ENCODE measurements around the gene ARHGAP33.

ARHGAP33 gene

DNA sequence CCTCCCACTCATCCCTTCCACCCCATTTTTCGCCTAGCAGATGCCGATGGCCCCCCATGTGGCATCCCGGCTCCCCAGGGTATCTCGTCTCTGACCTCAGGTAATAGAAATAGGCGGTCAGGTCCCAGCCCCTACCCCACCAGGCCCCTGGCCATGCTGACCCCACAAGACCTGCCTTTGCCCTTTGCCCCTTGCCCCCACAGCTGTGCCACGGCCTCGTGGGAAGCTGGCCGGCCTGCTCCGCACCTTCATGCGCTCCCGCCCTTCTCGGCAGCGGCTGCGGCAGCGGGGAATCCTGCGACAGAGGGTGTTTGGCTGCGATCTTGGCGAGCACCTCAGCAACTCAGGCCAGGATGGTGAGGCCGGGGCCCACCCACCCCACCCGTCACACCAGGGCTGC, 5.4 kb downstream of the ARHGAP33 start:
- peaks cover 7% of the 10 kb centered on the region for H3K4me1 ChIP-seq (ENCODE audit: low read depth, poor library complexity, severe bottlenecking)
- H3K79me2 ChIP-seq (ENCODE audit: insufficient read depth, low read depth) = 0 out of 2 replicates have a peak, but pooled peaks cover 8% of the 10 kb centered on the region
- H3K27me3 ChIP-seq (ENCODE audit: insufficient read depth, low read depth) = no peaks in the 10 kb centered on the region
- H3K4me2 ChIP-seq = no peak overlapping the region
- H3K27ac ChIP-seq = no peak overlapping the region
- H2AFZ ChIP-seq (ENCODE audit: low read depth) = no peak overlapping the region
- H3K9ac ChIP-seq = no peak overlapping the region
- no peak overlapping the region for H3K4me3 ChIP-seq (IDR thresholded peaks at IDR 0.05; ENCODE audit: insufficient read depth, low read depth, low read length)
- no peaks in the 10 kb centered on the region for H4K20me1 ChIP-seq (ENCODE audit: insufficient read depth)
- H3K36me3 ChIP-seq (ENCODE audit: insufficient read depth) = no peaks in the 10 kb centered on the region
- TF ChIP-seq, protein P1, sequence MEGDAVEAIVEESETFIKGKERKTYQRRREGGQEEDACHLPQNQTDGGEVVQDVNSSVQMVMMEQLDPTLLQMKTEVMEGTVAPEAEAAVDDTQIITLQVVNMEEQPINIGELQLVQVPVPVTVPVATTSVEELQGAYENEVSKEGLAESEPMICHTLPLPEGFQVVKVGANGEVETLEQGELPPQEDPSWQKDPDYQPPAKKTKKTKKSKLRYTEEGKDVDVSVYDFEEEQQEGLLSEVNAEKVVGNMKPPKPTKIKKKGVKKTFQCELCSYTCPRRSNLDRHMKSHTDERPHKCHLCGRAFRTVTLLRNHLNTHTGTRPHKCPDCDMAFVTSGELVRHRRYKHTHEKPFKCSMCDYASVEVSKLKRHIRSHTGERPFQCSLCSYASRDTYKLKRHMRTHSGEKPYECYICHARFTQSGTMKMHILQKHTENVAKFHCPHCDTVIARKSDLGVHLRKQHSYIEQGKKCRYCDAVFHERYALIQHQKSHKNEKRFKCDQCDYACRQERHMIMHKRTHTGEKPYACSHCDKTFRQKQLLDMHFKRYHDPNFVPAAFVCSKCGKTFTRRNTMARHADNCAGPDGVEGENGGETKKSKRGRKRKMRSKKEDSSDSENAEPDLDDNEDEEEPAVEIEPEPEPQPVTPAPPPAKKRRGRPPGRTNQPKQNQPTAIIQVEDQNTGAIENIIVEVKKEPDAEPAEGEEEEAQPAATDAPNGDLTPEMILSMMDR (conservative IDR thresholded peaks at IDR 0.05; ENCODE audit: low read depth, low read length) = no peak

DNA sequence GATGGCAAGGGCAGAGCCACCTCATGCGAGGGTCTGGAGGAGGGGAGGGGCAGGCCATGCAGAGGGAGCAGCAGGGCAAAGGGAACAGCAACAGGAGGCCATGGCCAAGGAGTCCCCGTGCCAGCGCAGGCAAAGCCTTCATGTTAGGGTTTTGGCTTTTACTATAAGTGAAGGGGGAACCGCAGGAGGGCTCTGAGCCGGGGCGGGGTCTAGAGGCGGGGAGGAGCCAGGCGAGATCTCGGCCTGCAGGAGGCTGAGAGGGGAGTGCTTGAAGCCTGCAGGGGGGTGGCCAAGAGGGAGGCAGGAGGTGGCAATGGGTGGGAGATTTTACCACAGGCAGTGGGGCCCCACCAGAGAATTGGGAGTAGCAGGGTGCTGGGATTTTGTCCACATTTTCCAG, 6.3 kb downstream of the ARHGAP33 start:
- Histone ChIP-seq H3K27me3 (ENCODE audit: insufficient read depth, low read depth) (no peaks in the 10 kb centered on the region), H2AFZ (ENCODE audit: low read depth) (no peak overlapping the region), H4K20me1 (ENCODE audit: insufficient read depth) (no peaks in the 10 kb centered on the region), H3K4me2 (no peak overlapping the region), H3K79me2 (ENCODE audit: insufficient read depth, low read depth) (0 out of 2 replicates have a peak, but pooled peaks cover 2% of the 10 kb centered on the region), H3K4me1 (ENCODE audit: low read depth, poor library complexity, severe bottlenecking) (no peaks in the 10 kb centered on the region), H3K4me3 (IDR thresholded peaks at IDR 0.05; ENCODE audit: insufficient read depth, low read depth, low read length) (no peak overlapping the region), H3K27ac (no peak overlapping the region), H3K36me3 (ENCODE audit: insufficient read depth) (no peaks in the 10 kb centered on the region), H3K9ac (no peak overlapping the region)
- TF ChIP-seq, protein P1 (conservative IDR thresholded peaks at IDR 0.05; ENCODE audit: low read depth, low read length) = no peak

GRCh38 chr19:35782589-35782988, 7.2 kb downstream of the ARHGAP33 start:
- Histone ChIP-seq H3K27me3 (ENCODE audit: insufficient read depth, low read depth) (no peaks in the 10 kb centered on the region), H3K36me3 (ENCODE audit: insufficient read depth) (no peaks in the 10 kb centered on the region), H3K27ac (no peak overlapping the region), H3K4me2 (no peak overlapping the region), H3K4me3 (IDR thresholded peaks at IDR 0.05; ENCODE audit: insufficient read depth, low read depth, low read length) (no peak overlapping the region), H3K9ac (no peak overlapping the region), H3K4me1 (ENCODE audit: low read depth, poor library complexity, severe bottlenecking) (no peaks in the 10 kb centered on the region), H2AFZ (ENCODE audit: low read depth) (no peak overlapping the region), H3K79me2 (ENCODE audit: insufficient read depth, low read depth) (no peaks in the 10 kb centered on the region), H4K20me1 (ENCODE audit: insufficient read depth) (no peaks in the 10 kb centered on the region)
- TF ChIP-seq, protein P1 (conservative IDR thresholded peaks at IDR 0.05; ENCODE audit: low read depth, low read length) = no peak

DNA sequence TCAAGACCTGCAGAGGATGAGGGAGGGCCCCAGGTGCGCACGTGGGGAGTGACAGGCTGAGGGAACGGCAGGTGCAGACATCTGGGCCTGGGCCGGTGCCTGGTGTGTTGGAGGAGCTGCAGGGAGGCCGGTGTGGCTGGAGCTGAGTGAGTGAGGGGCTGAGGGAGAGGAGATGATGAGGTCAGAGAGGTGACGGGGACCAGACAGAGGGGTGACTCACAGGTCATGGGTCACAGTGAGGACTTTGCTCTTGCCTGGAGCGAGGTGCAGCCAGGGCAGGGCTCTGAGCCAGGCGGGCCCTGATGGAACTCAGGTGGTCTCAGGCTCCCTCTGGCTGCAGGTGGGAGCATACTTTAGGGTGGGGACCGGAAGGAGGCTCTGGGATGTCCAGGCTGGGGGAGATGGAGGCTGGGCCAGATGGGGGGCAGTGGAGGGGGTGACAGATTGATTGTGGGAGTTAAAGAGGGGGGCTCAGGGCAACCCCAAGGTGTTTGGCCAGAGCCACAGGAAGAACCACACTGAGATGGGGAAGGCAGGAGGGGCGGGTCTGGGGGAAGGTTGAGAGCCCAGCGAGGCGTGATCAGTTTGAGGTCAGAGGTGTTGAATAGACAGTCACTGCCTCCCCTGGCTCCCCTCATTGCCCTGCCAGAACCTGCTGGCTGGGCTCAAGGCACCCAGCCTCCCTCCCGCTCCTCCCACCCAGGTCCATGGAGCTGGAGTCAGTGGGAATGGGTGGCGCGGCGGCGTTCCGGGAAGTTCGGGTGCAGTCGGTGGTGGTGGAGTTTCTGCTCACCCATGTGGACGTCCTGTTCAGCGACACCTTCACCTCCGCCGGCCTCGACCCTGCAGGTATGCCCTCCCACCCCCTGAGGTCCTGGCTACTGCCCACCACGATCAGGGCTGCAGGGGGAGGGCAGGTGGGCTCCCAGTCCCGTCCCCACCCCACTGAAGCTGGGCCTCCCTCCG, 8.4 kb downstream of the ARHGAP33 start:
- Histone ChIP-seq H3K79me2 (ENCODE audit: insufficient read depth, low read depth) (no peaks in the 10 kb centered on the region), H3K4me1 (ENCODE audit: low read depth, poor library complexity, severe bottlenecking) (no peaks in the 10 kb centered on the region), H3K9ac (no peak overlapping the region), H2AFZ (ENCODE audit: low read depth) (no peak overlapping the region), H3K27ac (no peak overlapping the region), H3K36me3 (ENCODE audit: insufficient read depth) (no peaks in the 10 kb centered on the region), H3K4me2 (no peak overlapping the region), H3K4me3 (IDR thresholded peaks at IDR 0.05; ENCODE audit: insufficient read depth, low read depth, low read length) (no peak overlapping the region), H4K20me1 (ENCODE audit: insufficient read depth) (no peaks in the 10 kb centered on the region), H3K27me3 (ENCODE audit: insufficient read depth, low read depth) (no peaks in the 10 kb centered on the region)
- TF ChIP-seq, protein P1 (conservative IDR thresholded peaks at IDR 0.05; ENCODE audit: low read depth, low read length) = no peak

Measured in KMS-11 (cell line).